GM20000 (cell line): Measurements from ENCODE around the gene RALGPS1.

ENCODE experiments used
- DNase-seq: peaks from one replicate; pipeline ENCODE4 v3.0.0; 2012; ENCODE audit warnings: low spot score
- TF ChIP-seq, protein P1 (sequence below): IDR thresholded peaks from 2 replicates; pipeline ENCODE4 v1.5.1; 2012; ENCODE audit warnings: mild to moderate bottlenecking, control low read depth; ENCODE audit errors: extremely low read depth, missing control alignments

RALGPS1 gene

DNA sequence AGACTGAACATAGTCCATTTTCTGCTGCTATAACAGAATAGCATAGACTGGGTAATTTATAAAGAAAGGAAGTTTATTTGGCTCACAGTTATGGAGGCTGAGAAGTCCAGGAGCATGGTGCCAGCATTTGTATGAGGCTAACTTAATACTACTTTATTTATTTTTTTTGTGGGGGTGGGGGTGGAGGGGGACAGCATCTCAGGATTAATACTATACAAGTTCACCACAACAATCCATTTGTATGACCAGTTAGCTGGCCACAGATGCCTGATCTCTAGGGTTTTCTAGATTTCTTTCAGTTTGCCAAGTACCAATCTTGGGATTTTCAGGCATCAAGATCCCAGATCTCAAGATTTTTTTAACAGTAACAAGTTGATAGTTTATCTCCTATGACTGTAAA lies 187.6 kb downstream of the RALGPS1 start:
- TF ChIP-seq, protein P1, sequence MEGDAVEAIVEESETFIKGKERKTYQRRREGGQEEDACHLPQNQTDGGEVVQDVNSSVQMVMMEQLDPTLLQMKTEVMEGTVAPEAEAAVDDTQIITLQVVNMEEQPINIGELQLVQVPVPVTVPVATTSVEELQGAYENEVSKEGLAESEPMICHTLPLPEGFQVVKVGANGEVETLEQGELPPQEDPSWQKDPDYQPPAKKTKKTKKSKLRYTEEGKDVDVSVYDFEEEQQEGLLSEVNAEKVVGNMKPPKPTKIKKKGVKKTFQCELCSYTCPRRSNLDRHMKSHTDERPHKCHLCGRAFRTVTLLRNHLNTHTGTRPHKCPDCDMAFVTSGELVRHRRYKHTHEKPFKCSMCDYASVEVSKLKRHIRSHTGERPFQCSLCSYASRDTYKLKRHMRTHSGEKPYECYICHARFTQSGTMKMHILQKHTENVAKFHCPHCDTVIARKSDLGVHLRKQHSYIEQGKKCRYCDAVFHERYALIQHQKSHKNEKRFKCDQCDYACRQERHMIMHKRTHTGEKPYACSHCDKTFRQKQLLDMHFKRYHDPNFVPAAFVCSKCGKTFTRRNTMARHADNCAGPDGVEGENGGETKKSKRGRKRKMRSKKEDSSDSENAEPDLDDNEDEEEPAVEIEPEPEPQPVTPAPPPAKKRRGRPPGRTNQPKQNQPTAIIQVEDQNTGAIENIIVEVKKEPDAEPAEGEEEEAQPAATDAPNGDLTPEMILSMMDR = no peak
- no peak for DNase-seq

DNA sequence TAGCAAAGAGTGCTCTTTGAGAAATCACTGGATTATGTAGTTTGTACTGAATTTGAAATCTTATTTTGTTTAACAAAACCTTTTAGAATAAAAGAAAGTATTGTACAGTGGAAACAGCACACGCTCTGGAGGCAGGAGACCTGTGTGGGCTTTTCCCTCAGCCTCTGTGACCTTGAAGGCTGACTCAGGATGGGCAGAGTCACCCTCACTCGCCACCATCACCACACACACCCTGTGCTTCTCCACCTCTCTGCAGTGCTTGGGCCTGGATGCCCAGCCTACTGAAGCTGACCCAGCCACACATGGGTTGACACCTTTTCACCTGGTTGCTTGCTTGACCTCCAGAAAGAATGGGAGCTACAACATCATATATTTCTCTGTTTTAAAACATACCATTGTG lies 188.2 kb downstream of the RALGPS1 start:
- TF ChIP-seq, protein P1 = no peak

DNA sequence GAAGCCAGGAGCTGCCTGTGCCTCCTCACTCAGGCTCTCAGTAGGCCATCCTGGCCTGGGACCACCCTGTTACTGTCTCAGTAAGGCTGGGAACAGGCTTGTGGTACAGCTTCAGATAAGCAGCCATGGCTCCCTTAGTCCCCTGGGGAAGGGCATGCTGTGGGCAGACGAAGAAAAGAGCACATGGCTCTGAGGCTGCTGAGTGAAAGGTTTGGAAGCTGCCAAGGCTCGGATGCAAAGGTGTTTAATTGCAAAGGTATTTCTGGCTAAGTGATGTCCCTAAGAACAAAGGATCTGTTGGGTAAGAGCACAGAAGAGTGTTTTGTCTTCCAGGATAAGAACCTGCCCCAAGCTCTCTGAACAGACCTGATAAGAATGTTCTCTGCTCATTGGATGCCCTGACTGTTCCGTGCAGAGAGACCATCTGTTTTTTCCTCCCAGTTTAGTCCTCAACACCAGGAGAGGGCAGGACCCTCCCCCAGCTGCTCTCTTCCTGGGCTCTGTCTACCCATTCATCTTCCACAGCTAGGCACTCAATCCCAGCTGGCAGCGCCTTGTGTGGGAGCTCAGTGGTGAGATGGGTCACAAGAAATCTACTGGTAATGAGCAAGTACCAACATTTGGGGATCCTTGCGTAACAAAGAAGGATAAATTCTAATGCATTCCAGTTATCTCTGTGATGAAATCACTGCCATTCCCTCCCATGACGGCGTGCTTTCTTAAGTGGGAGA lies 190.2 kb downstream of the RALGPS1 start:
- DNase-seq = no peak
- TF ChIP-seq, protein P1 = no peak

More for the DNA sequence above, 188.2 kb downstream of the RALGPS1 start:
- DNase-seq = no peak

DNA sequence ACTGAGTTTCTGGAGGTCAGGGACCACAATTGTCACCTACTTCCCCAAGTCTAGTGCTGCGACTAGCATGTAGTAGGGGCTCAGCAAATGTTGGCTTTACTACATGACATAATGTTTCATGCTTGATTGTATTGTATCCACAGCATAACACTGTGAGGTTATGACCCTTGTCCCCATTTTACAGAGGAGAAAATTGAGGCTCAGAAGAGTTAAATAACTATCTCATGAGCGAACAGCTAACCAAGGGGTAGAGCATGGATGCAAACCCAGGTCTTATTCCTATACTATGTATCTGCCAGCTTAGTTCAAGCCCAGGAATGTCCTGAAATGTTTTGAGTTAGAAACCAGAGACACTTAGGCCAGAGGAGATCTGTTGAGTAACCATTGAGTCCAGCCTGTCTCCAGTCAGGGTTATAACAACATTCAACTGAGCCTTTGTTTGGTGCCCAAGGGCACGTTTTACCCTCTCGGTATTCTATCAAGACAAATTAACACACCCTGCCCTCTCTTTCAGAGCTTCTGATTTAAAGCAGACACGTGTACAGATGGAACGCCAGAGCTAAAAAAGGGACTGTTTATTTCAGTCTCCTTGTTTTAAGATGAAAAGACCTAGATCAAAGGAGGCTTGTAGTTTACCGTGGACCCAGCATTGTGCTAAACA lies 191.4 kb downstream of the RALGPS1 start:
- DNase-seq = no peak
- TF ChIP-seq, protein P1 = no peak

DNA sequence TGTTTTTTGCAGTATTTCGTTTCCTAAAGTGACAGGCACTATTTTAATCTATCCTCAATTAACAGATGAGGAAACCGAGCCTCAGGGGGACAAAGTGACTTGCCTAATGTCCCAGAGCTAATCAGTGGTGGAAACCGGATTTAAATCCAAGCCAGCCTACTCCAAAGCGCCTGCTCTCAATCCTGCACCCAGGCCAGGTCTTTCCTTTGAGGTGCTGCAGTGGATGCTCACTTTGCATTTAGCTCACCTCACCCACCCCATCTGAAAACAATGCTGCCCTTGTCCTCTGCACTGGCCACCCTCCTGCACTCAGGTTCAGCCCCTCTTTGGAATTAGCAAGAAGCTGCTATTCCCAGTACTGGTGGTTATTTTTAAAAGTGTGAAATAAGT lies 191.9 kb downstream of the RALGPS1 start:
- TF ChIP-seq, protein P1 = no peak
- DNase-seq = no peak

DNA sequence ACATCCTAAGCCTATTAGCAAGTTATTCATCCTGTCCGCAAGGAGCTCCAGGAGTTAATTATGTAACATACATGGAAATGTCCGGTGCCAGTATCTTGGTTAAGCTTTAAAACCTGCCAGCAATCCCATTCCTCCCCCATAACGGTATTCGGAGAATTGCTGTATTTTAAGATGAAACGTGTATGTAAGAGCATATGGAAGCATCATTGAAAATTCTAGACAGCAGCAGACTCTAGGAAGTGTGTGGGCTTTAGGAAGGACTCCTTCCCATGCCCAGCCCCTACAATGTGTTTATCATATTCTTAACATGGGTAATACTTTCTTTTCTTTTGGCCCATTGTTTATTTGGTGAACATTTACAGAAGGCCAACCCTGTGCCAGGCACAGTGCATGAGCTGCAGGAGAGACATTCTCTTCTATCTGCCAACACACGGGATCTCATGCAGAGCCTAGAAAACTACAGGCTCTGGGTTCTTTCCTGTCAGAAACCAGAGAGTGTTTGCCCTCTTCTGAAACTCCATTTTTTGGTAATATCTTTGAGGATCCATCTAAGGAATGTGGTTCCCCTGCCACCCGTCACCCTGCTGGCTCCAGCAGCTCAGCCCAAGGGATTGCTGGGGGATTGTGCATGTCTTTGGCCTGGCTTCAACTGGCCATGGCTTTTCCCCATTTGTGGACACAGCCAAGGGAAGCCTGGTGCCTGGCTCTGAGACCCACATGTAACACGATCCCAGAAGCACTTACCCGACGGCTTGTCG lies 192.8 kb downstream of the RALGPS1 start:
- TF ChIP-seq, protein P1 = no peak
- DNase-seq = no peak
